Activated naive CD8-positive, alpha-beta T cell (primary cell): ENCODE measurements around the gene MOSPD3.

ENCODE experiments used
- H3K27ac Mint-ChIP-seq: one replicate; pipeline ENCODE4 v1.8.0; 2021; ENCODE audit warnings: mixed read lengths
- H3K27me3 Mint-ChIP-seq: one replicate; pipeline ENCODE4 v1.8.0; 2021; ENCODE audit warnings: mixed read lengths
- H3K36me3 Mint-ChIP-seq: one replicate; pipeline ENCODE4 v1.8.0; 2021; ENCODE audit warnings: mixed read lengths
- H3K4me1 Mint-ChIP-seq: one replicate; pipeline ENCODE4 v1.8.0; 2021; ENCODE audit warnings: low read depth, mixed read lengths
- H3K4me3 Mint-ChIP-seq: one replicate; pipeline ENCODE4 v1.8.0; 2021; ENCODE audit warnings: mild to moderate bottlenecking, mixed read lengths
- H3K9me3 Mint-ChIP-seq: one replicate; pipeline ENCODE4 v1.8.0; 2021; ENCODE audit warnings: low read depth, mixed read lengths

MOSPD3 gene

GRCh38 chr7:100620804-100621203, 8.5 kb downstream of the MOSPD3 start:
- no peak overlapping the region for H3K4me3 Mint-ChIP-seq
- peaks cover 4% of the 10 kb centered on the region for H3K4me1 Mint-ChIP-seq
- H3K27ac Mint-ChIP-seq = no peak overlapping the region
- no peaks in the 10 kb centered on the region for H3K9me3 Mint-ChIP-seq
- no peaks in the 10 kb centered on the region for H3K27me3 Mint-ChIP-seq
- H3K36me3 Mint-ChIP-seq = peaks cover 2% of the 10 kb centered on the region

GRCh38 chr7:100621554-100621953, 9.2 kb downstream of the MOSPD3 start:
- Mint-ChIP-seq H3K27ac (no peak overlapping the region), H3K4me3 (no peak overlapping the region), H3K36me3 (peaks cover 2% of the 10 kb centered on the region), H3K4me1 (peaks cover 7% of the 10 kb centered on the region), H3K9me3 (no peaks in the 10 kb centered on the region), H3K27me3 (no peaks in the 10 kb centered on the region)

DNA sequence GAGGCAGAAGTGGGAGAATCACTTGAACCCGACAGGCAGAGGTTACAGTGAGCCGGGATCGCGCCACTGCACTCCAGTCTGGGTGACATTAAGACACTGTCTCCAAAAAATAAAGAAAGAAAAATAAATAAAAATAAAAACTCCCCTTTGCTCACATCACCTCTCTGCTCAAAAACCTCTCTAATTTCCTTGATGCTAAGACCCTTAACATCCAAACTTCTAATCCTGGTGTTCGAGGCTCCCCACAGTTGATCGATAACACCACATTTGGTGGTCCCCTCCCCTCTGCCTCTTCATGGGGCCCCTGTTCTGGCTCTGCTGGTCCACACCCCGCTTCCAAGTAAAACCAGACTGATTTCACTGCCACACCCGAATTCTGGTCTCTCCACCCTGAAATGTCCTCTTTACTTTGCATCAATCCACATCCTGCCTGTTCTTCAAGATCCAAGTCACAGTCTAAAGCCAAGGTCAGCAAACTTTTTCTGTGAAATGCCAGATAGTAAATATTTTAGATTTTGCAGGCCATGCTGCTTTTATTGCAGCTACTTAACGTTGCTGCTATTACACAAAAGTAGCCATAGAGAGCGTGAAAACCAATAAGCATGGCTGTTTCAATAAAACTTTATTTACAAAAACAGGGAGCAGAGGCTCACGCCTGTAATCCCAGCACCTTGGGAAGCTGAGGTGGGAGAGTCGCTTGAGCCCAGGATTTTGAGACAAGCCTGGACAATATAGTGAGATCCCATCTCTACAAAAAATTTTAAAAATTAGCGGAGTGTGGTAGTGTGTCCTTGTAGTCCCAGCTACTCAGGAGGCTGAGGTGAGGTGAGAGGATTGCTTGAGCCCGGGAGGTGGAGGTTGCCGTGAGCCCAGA, 11.8 kb downstream of the MOSPD3 start:
- Mint-ChIP-seq H3K27ac (no peak overlapping the region), H3K4me3 (no peak overlapping the region), H3K9me3 (no peaks in the 10 kb centered on the region), H3K4me1 (peaks cover 19% of the 10 kb centered on the region), H3K27me3 (no peaks in the 10 kb centered on the region), H3K36me3 (peaks cover 2% of the 10 kb centered on the region)

DNA sequence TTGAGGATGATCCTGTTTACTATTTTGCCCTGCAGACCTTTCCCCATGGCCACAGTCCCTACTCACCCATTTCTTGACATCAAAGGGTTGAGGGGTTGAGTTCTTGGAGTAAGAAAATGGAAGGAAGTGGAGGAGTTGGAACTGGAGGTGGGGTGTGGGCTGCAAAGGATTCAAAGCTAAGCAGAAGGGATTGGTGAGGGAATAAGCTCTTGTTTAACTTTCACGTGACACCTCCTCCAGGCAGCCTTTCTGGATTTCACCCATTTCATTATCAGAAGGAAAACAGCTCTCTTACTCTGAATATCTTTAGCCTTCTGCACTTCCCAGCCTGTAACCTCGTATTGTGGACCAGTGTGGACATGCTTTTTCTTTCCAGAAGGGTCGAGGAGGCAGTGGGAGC, 13.7 kb downstream of the MOSPD3 start:
- H3K4me1 Mint-ChIP-seq = peaks cover 30% of the 10 kb centered on the region
- H3K9me3 Mint-ChIP-seq = no peaks in the 10 kb centered on the region
- H3K4me3 Mint-ChIP-seq = peak overlapping the region; percentile 76
- H3K36me3 Mint-ChIP-seq = no peaks in the 10 kb centered on the region
- no peaks in the 10 kb centered on the region for H3K27me3 Mint-ChIP-seq
- H3K27ac Mint-ChIP-seq = no peak overlapping the region

DNA sequence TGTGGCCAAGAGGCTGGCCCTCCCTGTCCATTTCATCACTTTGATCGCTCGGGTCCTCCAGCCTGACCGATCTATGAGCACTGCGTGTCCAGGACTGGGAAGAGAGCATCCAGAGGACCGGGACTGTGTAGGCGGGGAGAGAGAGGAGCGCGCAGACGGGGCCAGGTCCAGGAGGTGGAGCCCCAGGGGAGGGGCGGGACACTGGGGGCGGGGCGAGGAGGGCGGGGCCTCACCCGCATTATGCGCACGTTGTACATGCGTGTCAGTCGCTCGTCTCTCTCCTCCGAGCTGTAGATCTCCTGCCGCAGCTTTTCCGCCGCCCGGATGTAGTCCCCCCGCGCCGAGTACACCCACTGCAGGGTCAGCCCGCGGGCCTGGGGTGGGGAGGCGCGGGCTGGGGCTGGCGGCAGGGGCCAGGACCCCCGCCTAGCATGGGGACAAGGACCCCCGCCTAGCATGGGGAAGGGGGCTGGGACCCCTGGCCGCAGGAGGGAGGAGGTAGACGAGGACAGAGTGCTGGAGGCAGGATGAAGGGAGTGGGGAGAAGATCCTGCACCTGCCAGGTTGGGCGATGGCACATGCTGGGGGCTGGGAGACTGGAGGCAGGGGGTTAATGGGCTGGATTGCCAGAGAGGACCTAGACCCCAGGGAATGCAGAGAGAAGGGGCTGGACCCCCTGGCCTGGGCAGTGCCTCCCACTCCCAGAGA, 14.3 kb downstream of the MOSPD3 start:
- Mint-ChIP-seq H3K27me3 (no peaks in the 10 kb centered on the region), H3K4me1 (peaks cover 30% of the 10 kb centered on the region), H3K9me3 (no peaks in the 10 kb centered on the region), H3K36me3 (no peaks in the 10 kb centered on the region), H3K27ac (peak overlapping the region; percentile 78), H3K4me3 (peak overlapping the region; percentile 76)

DNA sequence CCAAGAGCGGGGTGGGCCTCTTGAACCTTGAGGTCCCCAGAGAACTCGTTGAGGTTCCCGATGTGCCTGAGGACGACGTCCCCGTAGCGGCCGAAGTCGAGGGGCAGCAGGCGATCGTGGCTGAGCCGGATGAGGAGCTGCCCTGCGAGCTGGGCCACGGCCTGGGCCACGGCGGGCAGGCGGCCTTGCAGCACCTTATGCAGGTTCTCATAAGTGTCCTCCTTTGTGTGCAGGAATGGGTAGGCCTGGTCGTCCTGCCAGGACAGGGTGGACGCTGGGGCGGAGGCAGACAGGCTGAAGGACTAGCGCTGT, 14.9 kb downstream of the MOSPD3 start:
- H3K9me3 Mint-ChIP-seq = no peaks in the 10 kb centered on the region
- H3K36me3 Mint-ChIP-seq = no peaks in the 10 kb centered on the region
- peak overlapping the region; percentile 76 for H3K4me3 Mint-ChIP-seq
- H3K4me1 Mint-ChIP-seq = peaks cover 30% of the 10 kb centered on the region
- H3K27ac Mint-ChIP-seq = no peak overlapping the region
- H3K27me3 Mint-ChIP-seq = no peaks in the 10 kb centered on the region

DNA sequence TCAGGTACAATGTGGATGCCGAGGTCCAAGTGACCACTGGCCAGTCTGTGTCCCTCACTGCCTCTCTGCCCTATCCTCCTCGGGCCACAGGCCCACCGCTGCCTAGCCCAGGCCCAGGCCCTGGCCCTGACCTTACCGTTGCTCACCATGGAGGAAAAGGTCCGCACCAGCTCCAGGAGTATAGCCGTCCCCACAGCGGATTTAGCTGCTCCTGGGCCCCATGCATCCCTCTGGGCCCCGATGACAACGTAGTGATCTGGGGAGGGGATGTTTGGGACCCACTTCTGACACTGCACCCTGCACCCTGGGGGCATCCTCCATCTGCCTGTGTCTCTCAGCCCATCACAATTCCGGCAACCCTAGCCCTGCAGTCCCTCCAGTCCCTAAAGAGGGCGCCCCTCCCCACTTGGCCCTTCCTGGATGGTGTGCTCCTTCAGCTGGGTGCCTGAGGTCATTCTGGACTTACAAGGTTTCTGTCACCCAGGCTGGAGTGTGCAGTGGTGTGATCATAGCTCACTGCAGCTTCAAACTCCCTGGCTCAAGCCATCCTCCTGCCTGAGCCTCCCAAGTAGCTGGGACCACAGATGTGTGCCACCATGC, 16.9 kb downstream of the MOSPD3 start:
- H3K27me3 Mint-ChIP-seq = no peaks in the 10 kb centered on the region
- H3K9me3 Mint-ChIP-seq = no peaks in the 10 kb centered on the region
- H3K36me3 Mint-ChIP-seq = no peaks in the 10 kb centered on the region
- H3K4me1 Mint-ChIP-seq = peaks cover 30% of the 10 kb centered on the region
- H3K4me3 Mint-ChIP-seq = no peak overlapping the region
- peak overlapping the region; percentile 46 for H3K27ac Mint-ChIP-seq

DNA sequence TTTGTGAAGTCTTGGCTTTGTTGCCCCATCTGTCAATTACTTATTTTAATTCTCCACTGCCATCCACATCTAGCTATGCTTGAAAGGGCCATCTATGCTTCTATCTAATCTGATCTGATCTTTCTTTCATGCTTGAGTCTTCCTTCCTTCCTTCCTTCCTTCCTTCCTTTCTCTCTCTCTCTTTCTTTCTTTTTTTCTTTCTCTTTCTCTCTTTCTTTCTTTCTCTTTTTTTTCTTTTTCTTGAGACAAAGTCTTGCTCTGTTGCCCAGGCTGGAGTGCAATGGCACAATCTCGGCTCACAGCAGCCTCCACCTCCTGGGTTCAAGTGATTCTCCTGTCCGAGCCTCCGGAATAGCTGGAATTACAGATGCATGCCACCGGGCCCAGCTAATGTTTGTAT, 17.7 kb downstream of the MOSPD3 start:
- H3K27me3 Mint-ChIP-seq = no peaks in the 10 kb centered on the region
- no peaks in the 10 kb centered on the region for H3K9me3 Mint-ChIP-seq
- peaks cover 30% of the 10 kb centered on the region for H3K4me1 Mint-ChIP-seq
- H3K36me3 Mint-ChIP-seq = no peaks in the 10 kb centered on the region
- peak overlapping the region; percentile 56 for H3K27ac Mint-ChIP-seq
- no peak overlapping the region for H3K4me3 Mint-ChIP-seq

GRCh38 chr7:100632951-100633717, 20.8 kb downstream of the MOSPD3 start:
- H3K4me1 Mint-ChIP-seq = peaks cover 21% of the 10 kb centered on the region
- H3K9me3 Mint-ChIP-seq = no peaks in the 10 kb centered on the region
- peak overlapping the region; percentile 84 for H3K4me3 Mint-ChIP-seq
- H3K27ac Mint-ChIP-seq = peak overlapping the region; percentile 93
- H3K27me3 Mint-ChIP-seq = no peaks in the 10 kb centered on the region
- no peaks in the 10 kb centered on the region for H3K36me3 Mint-ChIP-seq

- H3K4me3 Mint-ChIP-seq = no peak overlapping the region
- peaks cover 3% of the 10 kb centered on the region for H3K4me1 Mint-ChIP-seq
- H3K27ac Mint-ChIP-seq = no peak overlapping the region
- no peaks in the 10 kb centered on the region for H3K27me3 Mint-ChIP-seq
- H3K36me3 Mint-ChIP-seq = no peaks in the 10 kb centered on the region
- no peaks in the 10 kb centered on the region for H3K9me3 Mint-ChIP-seq
These were observed 27.7 kb downstream of the MOSPD3 start for GRCh38 chr7:100639995-100640516.

GRCh38 chr7:100640517-100641440, 28.4 kb downstream of the MOSPD3 start:
- peaks cover 3% of the 10 kb centered on the region for H3K4me1 Mint-ChIP-seq
- H3K9me3 Mint-ChIP-seq = no peaks in the 10 kb centered on the region
- H3K27me3 Mint-ChIP-seq = no peaks in the 10 kb centered on the region
- H3K27ac Mint-ChIP-seq = no peak overlapping the region
- no peaks in the 10 kb centered on the region for H3K36me3 Mint-ChIP-seq
- no peak overlapping the region for H3K4me3 Mint-ChIP-seq

DNA sequence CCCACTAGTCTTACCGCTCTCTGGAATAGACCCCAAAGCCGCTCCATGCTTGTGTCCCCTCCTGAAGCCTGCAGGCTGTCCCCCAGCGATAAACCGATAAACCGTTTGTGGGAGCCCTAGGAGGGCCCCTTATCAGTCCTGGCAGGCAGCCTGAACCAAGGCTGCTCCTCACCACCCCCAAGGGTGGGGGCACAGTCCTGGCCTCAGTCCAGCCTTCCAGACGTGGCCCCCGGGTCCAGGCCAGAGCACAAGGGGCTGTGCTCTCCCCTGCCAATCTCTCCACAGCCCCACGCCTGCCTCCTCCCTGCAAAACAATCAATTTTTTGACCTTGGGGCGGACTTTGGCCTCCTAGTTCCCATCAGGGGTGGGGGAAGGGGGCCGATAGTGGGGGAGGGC, 29.1 kb downstream of the MOSPD3 start, which contains the start of gene TFR2:
TFR2 (minus strand) TSS at position 90 of the 397 bp plus-strand sequence; CDS start at position 47, 43 bp downstream.
- Mint-ChIP-seq H3K27ac (no peak within 1 kb of the TSS), H3K9me3 (no peaks in the 10 kb centered on the region), H3K36me3 (no peaks in the 10 kb centered on the region), H3K27me3 (no peaks in the 10 kb centered on the region), H3K4me1 (peaks cover 3% of the 10 kb centered on the region), H3K4me3 (no peak within 1 kb of the TSS)

DNA sequence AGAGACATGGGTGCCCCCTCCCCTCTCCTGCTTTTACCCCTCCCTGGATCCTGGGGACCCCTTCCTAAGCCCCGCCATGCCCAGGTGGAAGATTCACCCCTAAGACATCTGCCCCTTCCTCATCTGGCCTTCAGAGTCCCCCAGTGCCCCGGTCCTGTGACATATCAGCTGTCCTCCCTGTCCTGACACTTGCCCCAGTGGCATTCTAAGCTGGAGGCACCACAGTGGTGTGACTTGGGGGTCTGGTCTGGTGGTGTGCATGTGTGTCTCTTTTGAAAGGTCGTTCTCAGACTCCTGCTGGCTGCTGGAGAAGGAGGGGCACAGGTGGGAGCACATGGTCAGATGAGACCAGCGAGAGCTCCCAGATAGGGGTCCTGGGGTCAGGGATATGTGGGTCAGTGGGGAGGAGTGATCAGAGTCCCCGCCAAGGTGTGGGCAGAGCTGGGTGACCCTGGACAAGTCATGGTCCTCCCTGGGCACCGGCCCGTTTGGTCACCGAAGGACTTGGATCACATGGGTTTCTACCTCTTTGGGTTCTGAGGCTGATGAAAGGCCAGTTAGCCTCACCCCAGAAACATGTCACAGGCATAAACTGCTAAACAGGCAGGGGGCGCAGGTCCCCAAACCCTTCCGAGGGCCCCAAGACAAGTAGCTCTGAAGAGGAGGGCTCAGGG, 29.7 kb downstream of the MOSPD3 start:
- Mint-ChIP-seq H3K4me1 (peaks cover 3% of the 10 kb centered on the region), H3K9me3 (no peaks in the 10 kb centered on the region), H3K27me3 (no peaks in the 10 kb centered on the region), H3K36me3 (no peaks in the 10 kb centered on the region), H3K27ac (no peak overlapping the region), H3K4me3 (no peak overlapping the region)
